Activated gamma-delta T cell (primary cell): ENCODE data around the gene PUS7.
"Not testable (repeated sequence)": the region's sequence is repeated elsewhere in the genome, so short reads cannot be mapped to it uniquely, and the experiment has no call there.

Experiments
- DNase-seq: peaks from one replicate; lab custom pipeline; 2025; lab: John Stamatoyannopoulos, UW
- total RNA-seq, 2 donors: gene quantifications; one replicate each; lab custom pipeline; 2026; lab: John Stamatoyannopoulos, UW

The PUS7 gene, protein sequence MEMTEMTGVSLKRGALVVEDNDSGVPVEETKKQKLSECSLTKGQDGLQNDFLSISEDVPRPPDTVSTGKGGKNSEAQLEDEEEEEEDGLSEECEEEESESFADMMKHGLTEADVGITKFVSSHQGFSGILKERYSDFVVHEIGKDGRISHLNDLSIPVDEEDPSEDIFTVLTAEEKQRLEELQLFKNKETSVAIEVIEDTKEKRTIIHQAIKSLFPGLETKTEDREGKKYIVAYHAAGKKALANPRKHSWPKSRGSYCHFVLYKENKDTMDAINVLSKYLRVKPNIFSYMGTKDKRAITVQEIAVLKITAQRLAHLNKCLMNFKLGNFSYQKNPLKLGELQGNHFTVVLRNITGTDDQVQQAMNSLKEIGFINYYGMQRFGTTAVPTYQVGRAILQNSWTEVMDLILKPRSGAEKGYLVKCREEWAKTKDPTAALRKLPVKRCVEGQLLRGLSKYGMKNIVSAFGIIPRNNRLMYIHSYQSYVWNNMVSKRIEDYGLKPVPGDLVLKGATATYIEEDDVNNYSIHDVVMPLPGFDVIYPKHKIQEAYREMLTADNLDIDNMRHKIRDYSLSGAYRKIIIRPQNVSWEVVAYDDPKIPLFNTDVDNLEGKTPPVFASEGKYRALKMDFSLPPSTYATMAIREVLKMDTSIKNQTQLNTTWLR
- 10.8 to 22.8 reads per million in 2 donors for total RNA-seq

DNA sequence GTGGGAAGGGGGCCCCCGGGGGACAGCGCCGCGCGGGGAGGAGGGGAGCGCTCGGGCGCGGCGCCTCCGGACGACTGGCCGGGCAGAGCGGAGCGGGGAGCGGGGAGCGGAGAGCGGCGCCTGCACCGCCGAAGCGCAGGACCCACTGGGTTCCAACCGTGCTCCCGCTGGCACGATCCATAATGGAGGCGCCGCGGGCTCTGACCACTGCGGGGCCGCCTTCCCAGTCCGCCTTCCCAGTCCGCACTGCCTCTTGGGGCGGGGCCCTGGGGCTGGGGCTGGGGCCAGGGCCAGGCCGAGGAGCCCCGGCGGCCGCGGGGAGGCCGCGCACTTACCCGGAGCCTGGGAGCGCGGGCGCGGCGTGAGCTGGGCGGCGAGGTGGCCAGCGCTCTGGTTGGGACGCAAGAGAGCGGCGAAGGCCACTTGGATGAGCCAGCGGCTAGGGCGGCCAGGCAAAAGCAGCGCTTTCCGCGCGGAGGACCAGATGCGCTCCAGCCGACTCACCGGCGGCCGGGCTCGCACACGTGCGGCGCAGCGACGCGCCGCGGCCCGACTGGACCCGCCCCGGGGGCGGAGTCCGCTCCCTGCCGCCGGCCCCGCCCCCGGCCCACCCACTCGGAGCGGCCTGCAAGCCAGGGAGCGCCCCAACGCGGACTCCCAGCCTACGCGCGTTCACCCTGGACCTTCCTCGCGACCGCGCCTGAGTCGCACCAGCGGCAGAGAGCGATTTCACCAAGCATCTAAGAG lies at the start of gene PUS7:
PUS7 (minus strand) TSS at position 555 of the 747 bp plus-strand sequence. CDS start 13,759 bp downstream, outside the sequence.
- peak; percentile 70 for DNase-seq

- DNase-seq: no peak
Measured at GRCh38 chr7:105567821-105568220, 45.8 kb upstream of the PUS7 start.

GRCh38 chr7:105567024-105567423 lies 45.0 kb upstream of the PUS7 start:
- no peak for DNase-seq

- no peak for DNase-seq
Measured at GRCh38 chr7:105565190-105565589, 43.1 kb upstream of the PUS7 start.

- no peak for DNase-seq
Measured at GRCh38 chr7:105559926-105560325, 37.9 kb upstream of the PUS7 start.

GRCh38 chr7:105538339-105538738 lies 16.3 kb upstream of the PUS7 start:
- DNase-seq: no peak

DNA sequence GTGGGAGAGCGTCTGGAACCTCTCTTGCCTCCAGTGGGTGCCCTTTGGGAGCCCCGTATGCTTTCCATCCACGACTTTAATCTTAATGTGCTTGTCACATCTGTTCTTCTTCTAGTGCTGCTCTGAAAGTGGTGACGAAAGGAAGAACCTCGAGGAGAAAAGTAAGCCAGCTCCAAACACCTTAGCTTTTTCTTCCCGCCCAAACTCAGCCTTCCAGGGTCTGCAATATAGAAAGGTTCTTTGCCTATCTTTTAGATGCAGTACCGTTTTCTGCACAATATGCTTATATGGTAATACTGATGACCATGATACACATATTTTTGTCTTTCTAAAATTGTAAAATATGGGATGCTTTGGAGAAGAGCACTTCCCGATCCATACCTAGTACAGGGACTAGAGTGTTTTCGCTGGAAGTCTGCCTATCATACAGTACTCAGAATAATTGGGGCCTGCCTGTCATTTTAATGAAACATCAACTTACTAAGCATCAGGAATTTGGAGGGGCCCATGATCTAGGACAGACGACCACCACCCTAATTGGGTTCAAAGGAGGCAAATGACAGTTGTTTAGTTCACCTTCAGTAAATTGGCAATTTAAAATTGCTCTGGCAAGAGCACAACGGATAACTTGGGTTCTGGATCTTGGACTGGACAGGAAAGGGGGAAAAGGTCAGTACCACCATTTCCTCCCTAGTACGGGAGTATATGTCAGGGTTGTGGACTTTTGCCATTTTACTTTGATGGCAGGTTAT lies 10.8 kb upstream of the PUS7 start:
- DNase-seq: no peak

DNA sequence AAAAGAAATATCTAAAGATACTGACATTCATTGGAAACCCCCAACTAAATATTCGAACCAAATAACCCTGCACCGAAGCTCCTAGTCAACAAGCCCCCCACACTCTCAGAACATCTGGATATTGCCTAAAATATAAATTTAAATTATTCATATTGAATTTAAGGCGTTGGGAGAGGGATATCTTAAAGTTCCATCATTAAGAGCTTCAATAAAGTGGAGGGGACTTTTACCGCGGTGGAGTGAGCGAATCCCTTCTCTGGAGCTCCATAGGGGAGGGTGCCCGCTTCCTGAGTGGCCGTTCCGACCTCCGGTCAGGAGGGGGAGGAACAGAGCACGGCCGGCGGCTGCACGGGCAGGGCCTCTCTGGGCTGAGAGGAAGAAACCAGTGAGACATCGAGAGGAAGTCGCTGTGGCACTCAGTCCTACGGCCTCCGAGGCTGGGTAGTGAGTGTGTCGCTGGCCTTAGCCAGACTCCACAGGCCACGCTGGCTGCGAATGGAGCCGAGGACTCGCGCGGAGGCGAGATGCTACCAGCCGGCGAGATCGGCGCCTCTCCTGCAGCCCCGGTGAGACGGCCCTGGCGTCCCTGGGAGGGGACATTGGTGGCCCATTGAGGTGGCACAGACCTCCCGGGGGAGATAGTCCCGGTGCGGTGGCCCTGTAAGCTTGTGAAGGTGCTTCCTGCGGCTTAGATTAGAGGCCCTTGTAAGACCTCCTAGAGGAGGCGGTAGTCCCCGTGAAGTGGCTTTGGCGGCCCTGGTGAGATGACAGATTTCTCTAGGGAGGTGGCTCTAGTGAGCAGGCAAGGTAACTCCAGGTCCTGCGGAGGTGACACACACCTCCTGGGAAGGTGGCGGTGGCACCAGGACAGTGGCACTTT lies 10.0 kb upstream of the PUS7 start, which contains the start of gene RINT1:
RINT1 (plus strand) TSS at position 410 of the 880 bp plus-strand sequence; CDS start at position 525, 115 bp downstream.
- DNase-seq: peak; percentile 71

DNA sequence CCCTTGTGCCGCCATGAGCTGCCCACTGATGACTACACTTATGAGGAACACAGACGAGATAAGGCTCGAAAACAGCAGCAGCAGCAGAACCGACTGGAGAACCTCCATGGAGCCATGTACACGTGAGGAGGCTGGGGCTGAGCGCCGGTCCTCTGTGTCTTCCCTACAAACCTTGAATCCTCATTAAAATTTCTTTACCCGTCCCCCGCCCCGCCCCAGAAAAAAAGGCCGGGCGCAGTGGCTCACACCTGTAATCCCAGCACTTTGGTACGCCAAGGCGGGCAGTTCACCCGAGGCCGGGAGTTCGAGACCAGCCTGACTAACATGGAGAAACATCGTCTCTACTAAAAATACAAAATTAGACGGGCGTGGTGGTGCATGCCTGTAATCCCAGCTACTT lies 8.5 kb upstream of the PUS7 start:
- DNase-seq: no peak

GRCh38 chr7:105530126-105530525 lies 8.1 kb upstream of the PUS7 start:
- no peak for DNase-seq

GRCh38 chr7:105527737-105528136 lies 5.7 kb upstream of the PUS7 start:
- not testable (repeated sequence) for DNase-seq

DNA sequence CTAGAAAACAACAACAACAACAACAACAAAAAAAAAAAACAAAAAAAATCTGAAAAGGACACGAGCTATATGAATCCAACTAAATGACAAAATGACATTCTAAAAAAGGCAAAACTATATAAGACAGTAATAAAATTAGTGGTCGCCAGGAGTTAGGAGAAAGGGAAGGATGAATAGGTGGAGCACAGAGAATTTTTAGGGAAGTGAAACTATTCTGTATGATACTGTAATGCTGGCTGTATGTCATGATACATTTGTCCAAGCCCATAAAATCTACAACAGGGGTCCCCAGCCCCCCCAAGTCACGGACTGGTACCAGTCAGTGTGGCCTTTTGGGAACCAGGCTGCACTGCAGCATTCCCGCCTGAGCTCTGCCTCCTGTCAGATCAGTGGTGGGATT lies 2.8 kb upstream of the PUS7 start:
- no peak for DNase-seq

DNA sequence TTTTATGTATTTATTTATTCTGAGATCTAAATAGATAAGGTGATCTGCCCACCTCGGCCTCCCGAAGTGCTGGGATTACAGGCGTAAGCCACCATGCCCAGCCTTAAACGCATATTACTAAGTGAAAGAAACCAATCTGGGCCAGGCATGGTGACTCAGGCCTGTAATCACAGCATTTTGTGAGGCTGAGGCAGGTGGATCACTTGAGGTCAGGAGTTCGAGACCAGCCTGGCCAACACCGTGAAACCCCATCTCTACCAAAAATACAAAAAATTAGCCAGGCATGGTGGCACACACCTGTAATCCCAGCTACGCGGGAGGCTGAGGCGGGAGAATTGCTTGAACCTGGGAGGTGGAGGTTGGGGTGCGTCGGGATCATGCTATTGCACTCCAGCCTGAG lies 2.4 kb upstream of the PUS7 start:
- not testable (repeated sequence) for DNase-seq

DNA sequence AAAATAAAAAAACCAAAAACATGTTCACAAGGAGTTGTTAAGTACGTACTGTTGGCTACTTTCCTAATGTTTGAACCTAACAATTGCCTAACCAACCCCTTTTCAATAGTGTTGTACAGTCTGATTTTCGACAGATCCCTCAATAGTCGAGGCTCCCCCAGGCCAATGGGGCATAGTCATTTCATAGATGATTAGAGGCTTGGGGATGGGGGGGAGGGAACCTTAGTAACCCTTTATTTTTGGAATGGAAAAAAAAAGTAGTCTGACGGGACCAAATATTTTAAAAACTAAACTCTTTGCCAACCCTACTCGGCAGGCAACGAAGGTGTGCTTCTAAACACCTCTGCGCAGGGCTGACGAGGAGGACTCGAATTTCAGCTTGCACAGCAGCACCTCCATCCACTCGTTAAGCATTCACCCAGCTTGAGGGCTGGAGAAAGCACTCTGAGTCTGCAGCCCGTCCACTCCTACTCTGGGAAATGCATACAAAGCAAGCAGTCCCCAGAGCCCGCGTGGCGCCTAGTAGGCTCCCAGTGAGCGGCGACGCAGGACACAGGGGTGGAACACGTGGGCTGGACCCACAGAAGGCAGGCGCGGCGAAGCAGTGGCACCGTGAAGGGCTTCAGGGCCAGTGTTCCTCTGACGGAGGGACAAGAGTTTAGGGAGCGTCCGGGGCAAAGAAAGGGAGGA lies 899 bp downstream of the PUS7 start:
- DNase-seq: no peak

DNA sequence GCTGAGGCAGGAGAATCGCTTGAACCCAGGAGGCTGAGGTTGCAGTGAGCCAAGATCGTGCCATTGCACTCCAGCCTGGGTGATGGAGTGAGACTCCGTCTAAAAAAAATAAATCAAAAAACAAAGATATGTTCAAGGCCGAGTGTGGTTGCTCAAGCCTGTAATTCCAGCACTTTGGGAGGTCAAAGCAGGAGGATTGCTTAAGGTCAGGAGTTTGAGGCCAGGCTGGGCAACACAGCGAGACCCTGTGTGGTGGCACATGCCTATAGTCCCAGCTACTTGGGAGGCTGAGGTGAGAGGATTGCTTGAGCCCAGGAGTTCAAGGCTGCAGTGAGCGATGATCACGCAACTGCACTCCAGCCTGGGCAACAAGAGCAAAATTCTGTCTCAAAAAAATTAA lies 1.5 kb downstream of the PUS7 start:
- not testable (repeated sequence) for DNase-seq

GRCh38 chr7:105519353-105519752 lies 2.7 kb downstream of the PUS7 start:
- DNase-seq: no peak

- not testable (repeated sequence) for DNase-seq
Measured at GRCh38 chr7:105515610-105516009, 6.5 kb downstream of the PUS7 start.

GRCh38 chr7:105512926-105513526 lies 9.0 kb downstream of the PUS7 start:
- no peak for DNase-seq

DNA sequence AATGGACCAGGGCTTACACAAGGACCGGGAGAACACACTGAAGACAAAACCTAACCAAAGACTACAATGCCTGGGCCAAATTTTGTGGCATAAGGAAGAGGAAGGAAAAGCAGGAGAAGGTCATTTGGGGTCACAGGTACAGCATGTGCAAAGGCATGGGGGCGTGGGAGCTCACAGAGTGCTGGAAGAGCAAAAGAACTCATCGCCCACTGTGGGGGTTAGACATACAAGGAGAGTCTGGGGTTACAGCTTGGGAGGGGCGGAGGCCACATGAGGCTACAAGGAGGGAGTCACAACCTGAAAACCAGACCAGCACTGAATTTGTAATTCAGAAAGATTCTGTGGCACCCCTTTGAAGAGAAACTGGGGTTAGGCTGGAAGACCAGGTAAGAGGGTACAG lies 9.7 kb downstream of the PUS7 start:
- DNase-seq: no peak

DNA sequence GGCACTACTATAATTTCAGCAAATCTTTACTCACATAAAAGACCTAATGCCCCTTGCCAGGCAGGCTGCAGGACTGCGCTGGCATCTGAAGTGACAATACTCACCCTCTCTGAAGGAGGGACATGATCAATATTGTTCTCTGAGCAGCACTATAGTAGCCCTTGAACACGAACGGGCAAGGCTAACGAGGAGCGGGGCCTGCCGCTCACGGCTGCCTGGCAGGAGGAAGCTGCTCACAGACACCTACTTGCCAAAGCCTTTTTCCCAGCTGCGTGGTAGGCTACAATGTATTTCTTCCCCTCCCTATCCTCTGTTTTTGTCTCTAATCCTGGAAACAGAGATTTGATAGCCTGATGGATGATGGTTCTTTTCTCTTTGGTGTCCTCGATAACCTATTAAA lies 19.9 kb downstream of the PUS7 start:
- no peak for DNase-seq
